ENCODE measurements around the gene FAM174B. TPM values are rescaled to one million over a fixed set of nuclear protein-coding genes. Genes with fewer than 3 reads are reported as not detected.

Gene FAM174B
- total and polyA plus RNA-seq, 12 donors: 3.7 to 16.4 (median 9.9) TPM

- 95 to 100% (median 97%) methylated on average over 4 of the region's 4 CpGs for WGBS, 4 donors
- intact Hi-C loops (cut with DNase I): no loop called here
- H3K9me3 ChIP-seq (replicated peaks in 1 of 3): no peaks in the 10 kb centered on the region
- no peaks in the 10 kb centered on the region for H3K27me3 ChIP-seq
- no peak overlapping the region for H3K4me3 ChIP-seq
- peaks cover 0 to 8% of the 10 kb centered on the region in 2 donors for H3K4me1 ChIP-seq (replicated peaks in 1 of 2)
- no peaks in the 10 kb centered on the region for H3K36me3 ChIP-seq (replicated peaks in 1 of 2)
- TF ChIP-seq, protein P1, sequence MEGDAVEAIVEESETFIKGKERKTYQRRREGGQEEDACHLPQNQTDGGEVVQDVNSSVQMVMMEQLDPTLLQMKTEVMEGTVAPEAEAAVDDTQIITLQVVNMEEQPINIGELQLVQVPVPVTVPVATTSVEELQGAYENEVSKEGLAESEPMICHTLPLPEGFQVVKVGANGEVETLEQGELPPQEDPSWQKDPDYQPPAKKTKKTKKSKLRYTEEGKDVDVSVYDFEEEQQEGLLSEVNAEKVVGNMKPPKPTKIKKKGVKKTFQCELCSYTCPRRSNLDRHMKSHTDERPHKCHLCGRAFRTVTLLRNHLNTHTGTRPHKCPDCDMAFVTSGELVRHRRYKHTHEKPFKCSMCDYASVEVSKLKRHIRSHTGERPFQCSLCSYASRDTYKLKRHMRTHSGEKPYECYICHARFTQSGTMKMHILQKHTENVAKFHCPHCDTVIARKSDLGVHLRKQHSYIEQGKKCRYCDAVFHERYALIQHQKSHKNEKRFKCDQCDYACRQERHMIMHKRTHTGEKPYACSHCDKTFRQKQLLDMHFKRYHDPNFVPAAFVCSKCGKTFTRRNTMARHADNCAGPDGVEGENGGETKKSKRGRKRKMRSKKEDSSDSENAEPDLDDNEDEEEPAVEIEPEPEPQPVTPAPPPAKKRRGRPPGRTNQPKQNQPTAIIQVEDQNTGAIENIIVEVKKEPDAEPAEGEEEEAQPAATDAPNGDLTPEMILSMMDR (IDR thresholded peaks at IDR 0.05): no peak
- no peak for TF ChIP-seq POLR2A (IDR thresholded peaks at IDR 0.05)
- DNase-seq: peak in 1 of 7 donors; percentile 42
- H3K27ac ChIP-seq: no peak overlapping the region
These were observed 42.7 kb downstream of the FAM174B start for GRCh38 chr15:92612891-92613290.

- H3K27ac ChIP-seq: no peak overlapping the region
- WGBS, 4 donors: 68 to 77% (median 73%) methylated on average over 7 of the region's 7 CpGs
- peak in 1 of 7 donors; percentile 57 for DNase-seq
- no peak for TF ChIP-seq POLR2A (IDR thresholded peaks at IDR 0.05)
- H3K27me3 ChIP-seq: no peaks in the 10 kb centered on the region
- H3K36me3 ChIP-seq (replicated peaks in 1 of 2): no peaks in the 10 kb centered on the region
- H3K4me1 ChIP-seq (replicated peaks in 1 of 2): peaks cover 0 to under 1% of the 10 kb centered on the region in 2 donors
- H3K4me3 ChIP-seq: no peak overlapping the region
- intact Hi-C loops (cut with DNase I): no loop called here
- no peaks in the 10 kb centered on the region for H3K9me3 ChIP-seq (replicated peaks in 1 of 3)
These were observed 43.4 kb downstream of the FAM174B start for GRCh38 chr15:92611995-92612745.

GRCh38 chr15:92611150-92611549 is 44.4 kb downstream of the FAM174B start:
- no peaks in the 10 kb centered on the region for H3K4me1 ChIP-seq (replicated peaks in 1 of 2)
- no peaks in the 10 kb centered on the region for H3K36me3 ChIP-seq (replicated peaks in 1 of 2)
- intact Hi-C loops (cut with DNase I): no loop called here

GRCh38 chr15:92610101-92610520 is 45.5 kb downstream of the FAM174B start:
- H3K27me3 ChIP-seq: no peaks in the 10 kb centered on the region
- peak in 1 of 7 donors; percentile 44 for DNase-seq
- H3K27ac ChIP-seq: no peak overlapping the region
- TF ChIP-seq, protein P1 (IDR thresholded peaks at IDR 0.05): no peak
- no peak for TF ChIP-seq POLR2A (IDR thresholded peaks at IDR 0.05)
- no peak overlapping the region for H3K4me3 ChIP-seq
- intact Hi-C loops (cut with DNase I): no loop called here
- no peaks in the 10 kb centered on the region for H3K9me3 ChIP-seq (replicated peaks in 1 of 3)
- H3K36me3 ChIP-seq (replicated peaks in 1 of 2): no peaks in the 10 kb centered on the region
- no peaks in the 10 kb centered on the region for H3K4me1 ChIP-seq (replicated peaks in 1 of 2)
- 78 to 96% (median 89%) methylated on average over 8 to 9 of the region's 9 CpGs for WGBS, 4 donors

More at GRCh38 chr15:92611150-92611549, 44.4 kb downstream of the FAM174B start:
- Histone ChIP-seq H3K4me3 (no peak overlapping the region), H3K27ac (no peak overlapping the region), H3K27me3 (no peaks in the 10 kb centered on the region), H3K9me3 (replicated peaks in 1 of 3) (no peaks in the 10 kb centered on the region)
- DNase-seq: no peak
- TF ChIP-seq, protein P1 (IDR thresholded peaks at IDR 0.05): no peak
- no peak for TF ChIP-seq POLR2A (IDR thresholded peaks at IDR 0.05)

All from adrenal gland (tissue), 12 donors.